H54 (cell line): Measurements from ENCODE around the gene CELF1.

ENCODE experiments used
- DNase-seq: peaks from one replicate; pipeline ENCODE4 v3.0.0; 2011; ENCODE audit warnings: low spot score, mixed read lengths; ENCODE audit not compliant: insufficient read length
- FAIRE-seq: peaks from 3 replicates; lab custom pipeline; 2011; peaks lifted over from hg19 to GRCh38; lab: Jason Lieb, UNC
- POLR2A ChIP-seq: IDR thresholded peaks from 2 replicates; pipeline ENCODE4 v1.6.1; 2011; ENCODE audit warnings: low read depth, mild to moderate bottlenecking, low read length

CELF1 gene

GRCh38 chr11:47443028-47443700 lies 109.8 kb downstream of the CELF1 start:
- DNase-seq (no peak), FAIRE-seq (no peak)
- TF ChIP-seq POLR2A: no peak

- TF ChIP-seq POLR2A: no peak
- FAIRE-seq (no peak), DNase-seq (no peak)
Measured at GRCh38 chr11:47442514-47442913, 110.4 kb downstream of the CELF1 start.

GRCh38 chr11:47441421-47441820 lies 111.5 kb downstream of the CELF1 start:
- FAIRE-seq (no peak), DNase-seq (no peak)
- TF ChIP-seq POLR2A: no peak

GRCh38 chr11:47440054-47440476 lies 112.9 kb downstream of the CELF1 start:
- TF ChIP-seq POLR2A: no peak
- DNase-seq: no peak
- no peak for FAIRE-seq

- DNase-seq (no peak), FAIRE-seq (no peak)
- TF ChIP-seq POLR2A: no peak
Measured at GRCh38 chr11:47438721-47439120, 114.2 kb downstream of the CELF1 start.

GRCh38 chr11:47437746-47438418 lies 115.0 kb downstream of the CELF1 start:
- FAIRE-seq (no peak), DNase-seq (no peak)
- no peak for TF ChIP-seq POLR2A

- no peak for TF ChIP-seq POLR2A
- no peak for FAIRE-seq
- DNase-seq: no peak
Measured at GRCh38 chr11:47437218-47437745, 115.7 kb downstream of the CELF1 start.

- FAIRE-seq: no peak
- DNase-seq: no peak
- no peak for TF ChIP-seq POLR2A
Measured at GRCh38 chr11:47436726-47437125, 116.2 kb downstream of the CELF1 start.

- FAIRE-seq: no peak
- no peak for TF ChIP-seq POLR2A
- no peak for DNase-seq
Measured at GRCh38 chr11:47435687-47436086, 117.2 kb downstream of the CELF1 start.

GRCh38 chr11:47434011-47434786 lies 118.7 kb downstream of the CELF1 start:
- no peak for TF ChIP-seq POLR2A
- FAIRE-seq (no peak), DNase-seq (no peak)

- TF ChIP-seq POLR2A: no peak
- no peak for DNase-seq
Measured at GRCh38 chr11:47433157-47433556, 119.8 kb downstream of the CELF1 start.

GRCh38 chr11:47431356-47432083 lies 121.4 kb downstream of the CELF1 start:
- TF ChIP-seq POLR2A: no peak
- FAIRE-seq (no peak), DNase-seq (no peak)

More at GRCh38 chr11:47433157-47433556, 119.8 kb downstream of the CELF1 start:
- no peak for FAIRE-seq

- no peak for DNase-seq
- no peak for FAIRE-seq
- TF ChIP-seq POLR2A: no peak
Measured at GRCh38 chr11:47430524-47430923, 122.4 kb downstream of the CELF1 start.
